Endothelial cell of hepatic sinusoid (primary cell): ENCODE data around the gene RNF31.

Source experiments
- in situ Hi-C: cut with HindIII; loops from 2 replicates; pipeline ENCODE4 v1.10.0; 2017; ENCODE audit warnings: low sequenced_read_pairs

RNF31 gene

GRCh38 chr14:24181371-24182077, 34.2 kb downstream of the RNF31 start:
- in situ Hi-C loops, result no loop called here

DNA sequence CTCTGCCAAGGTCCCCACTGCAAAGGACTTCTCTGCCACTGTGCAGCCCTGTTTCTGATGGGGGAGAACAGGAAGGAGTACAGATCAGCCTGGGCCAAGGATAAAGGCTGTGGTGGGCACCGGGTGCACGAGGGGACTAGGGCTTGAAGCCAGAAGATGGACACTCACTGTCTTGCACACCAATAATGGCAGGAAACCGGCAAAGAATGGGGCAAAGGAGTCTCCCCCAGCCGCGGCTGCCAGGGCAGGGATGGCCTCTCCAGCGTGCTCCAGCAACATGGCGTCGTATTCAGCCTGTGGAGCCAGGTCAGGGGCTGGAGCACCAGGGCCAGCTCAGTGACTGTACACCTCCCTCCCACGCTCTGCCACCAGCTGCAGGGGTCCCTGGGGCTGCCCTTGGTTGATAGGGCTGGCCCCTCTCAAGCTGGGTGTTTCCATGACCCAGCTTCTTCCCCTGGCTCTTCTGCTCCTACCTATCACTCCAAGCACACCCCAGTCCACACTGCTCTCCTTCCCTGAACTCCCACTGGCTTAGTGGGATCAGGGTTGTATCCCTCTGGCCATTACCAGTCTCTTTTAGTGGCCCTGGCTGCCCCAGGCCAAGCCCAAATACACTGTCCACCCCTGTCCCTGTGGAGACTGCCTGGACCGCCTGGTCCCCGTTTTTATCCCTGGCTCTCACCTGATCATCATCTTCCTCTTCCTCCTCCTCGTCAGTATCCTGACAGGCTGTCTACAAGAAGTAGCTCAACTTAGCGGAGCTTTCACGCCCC, 35.0 kb downstream of the RNF31 start:
- in situ Hi-C loops, result no loop called here

DNA sequence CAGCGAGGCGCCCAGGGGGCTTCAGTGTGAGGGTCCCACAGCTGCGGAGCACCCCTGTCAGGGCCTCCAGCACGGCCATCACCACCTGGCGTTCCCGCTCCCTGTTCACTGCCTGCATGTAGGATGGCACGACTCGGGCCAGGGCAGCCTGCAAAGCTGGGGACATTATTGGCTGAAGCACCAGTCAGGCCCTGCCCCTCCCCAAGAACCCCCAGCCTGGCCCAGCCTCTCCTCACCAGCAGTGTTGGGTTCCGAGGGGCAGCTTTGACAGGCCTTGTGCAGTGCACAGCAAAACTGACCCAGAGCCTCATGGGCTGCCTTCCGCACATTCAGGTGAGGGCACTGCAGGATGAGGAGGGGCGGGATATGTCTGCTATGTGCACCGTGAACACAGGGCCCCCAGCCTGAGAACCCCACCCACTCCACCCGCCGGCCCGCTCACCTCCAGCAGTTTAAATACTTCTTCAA, 35.8 kb downstream of the RNF31 start:
- in situ Hi-C loops, result no loop called here

GRCh38 chr14:24184104-24184970, 37.0 kb downstream of the RNF31 start:
- in situ Hi-C loops, result no loop called here

- in situ Hi-C loops, result no loop called here
These were observed 37.7 kb downstream of the RNF31 start for GRCh38 chr14:24185026-24185425.

GRCh38 chr14:24185741-24186140, 38.4 kb downstream of the RNF31 start:
- in situ Hi-C loops, result no loop called here

- in situ Hi-C loops, result no loop called here
These were observed 39.7 kb downstream of the RNF31 start for GRCh38 chr14:24186831-24187538.

GRCh38 chr14:24187539-24187915, 40.2 kb downstream of the RNF31 start:
- in situ Hi-C loops, result no loop called here

- in situ Hi-C loops, result no loop called here
These were observed 41.2 kb downstream of the RNF31 start, which contains the start of gene IPO4 for GRCh38 chr14:24188251-24189058. Gene IPO4, minus strand, starts transcription at chr14:24188816. Its CDS starts 29 bp downstream, at chr14:24188787.

GRCh38 chr14:24189059-24189375, 41.7 kb downstream of the RNF31 start:
- in situ Hi-C loops, result no loop called here

DNA sequence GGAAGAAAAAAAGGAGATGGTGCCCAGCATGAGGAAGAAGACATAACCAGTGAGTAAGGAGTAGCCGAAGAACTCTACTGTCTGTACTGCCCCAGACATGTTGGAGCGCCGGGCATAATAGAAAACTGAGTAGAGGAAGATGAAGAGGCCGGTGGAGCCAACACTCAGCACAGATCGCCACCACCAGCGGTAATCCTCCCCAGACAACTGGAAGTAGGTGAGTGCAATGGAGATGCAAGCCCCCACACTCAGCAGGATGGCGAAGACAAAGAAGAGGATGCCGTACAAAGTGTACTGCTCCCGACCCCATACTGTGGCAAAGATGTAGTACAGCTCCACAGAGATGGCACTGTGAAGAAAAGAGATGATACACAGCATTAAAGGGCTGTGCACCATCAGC, 42.2 kb downstream of the RNF31 start:
- in situ Hi-C loops, result no loop called here

DNA sequence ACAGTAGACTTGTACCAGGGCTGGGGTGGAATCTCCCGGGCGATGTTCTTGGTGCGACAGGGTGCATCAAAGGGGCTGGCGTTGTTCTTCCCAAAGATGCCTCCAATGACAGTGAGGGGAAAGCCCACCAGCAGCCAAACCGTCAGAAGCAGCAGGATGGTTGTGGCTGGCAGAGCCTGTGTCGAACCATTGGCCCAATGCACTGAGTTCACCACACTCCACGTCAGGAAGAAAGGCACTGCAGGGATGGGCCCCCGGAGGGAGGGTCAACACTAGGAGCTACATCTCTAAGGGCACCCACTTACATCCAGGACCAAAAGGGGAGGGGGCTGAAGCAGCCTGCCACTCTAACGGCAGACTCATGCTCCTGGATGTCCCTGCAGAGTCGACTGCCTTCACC, 43.1 kb downstream of the RNF31 start:
- in situ Hi-C loops, result no loop called here

DNA sequence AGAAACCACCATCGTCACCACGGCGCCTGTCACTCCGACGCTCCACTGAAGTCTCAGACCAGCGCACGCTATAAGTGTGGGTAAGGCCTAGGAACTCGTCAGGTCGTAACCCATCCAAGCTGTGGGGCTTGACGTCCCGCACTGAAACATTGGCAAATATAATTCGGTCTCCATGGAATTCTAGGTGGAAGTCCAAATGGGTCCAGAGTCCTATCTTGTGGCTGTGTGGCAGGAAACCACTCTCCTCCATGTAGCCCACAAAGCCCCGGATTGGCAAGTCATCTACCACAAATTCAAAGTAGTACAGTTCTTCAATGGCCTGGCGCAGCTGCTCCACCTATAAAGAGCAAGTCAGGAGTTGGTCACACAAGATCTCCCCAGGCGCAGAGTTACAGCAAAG, 45.6 kb downstream of the RNF31 start:
- in situ Hi-C loops, result no loop called here

DNA sequence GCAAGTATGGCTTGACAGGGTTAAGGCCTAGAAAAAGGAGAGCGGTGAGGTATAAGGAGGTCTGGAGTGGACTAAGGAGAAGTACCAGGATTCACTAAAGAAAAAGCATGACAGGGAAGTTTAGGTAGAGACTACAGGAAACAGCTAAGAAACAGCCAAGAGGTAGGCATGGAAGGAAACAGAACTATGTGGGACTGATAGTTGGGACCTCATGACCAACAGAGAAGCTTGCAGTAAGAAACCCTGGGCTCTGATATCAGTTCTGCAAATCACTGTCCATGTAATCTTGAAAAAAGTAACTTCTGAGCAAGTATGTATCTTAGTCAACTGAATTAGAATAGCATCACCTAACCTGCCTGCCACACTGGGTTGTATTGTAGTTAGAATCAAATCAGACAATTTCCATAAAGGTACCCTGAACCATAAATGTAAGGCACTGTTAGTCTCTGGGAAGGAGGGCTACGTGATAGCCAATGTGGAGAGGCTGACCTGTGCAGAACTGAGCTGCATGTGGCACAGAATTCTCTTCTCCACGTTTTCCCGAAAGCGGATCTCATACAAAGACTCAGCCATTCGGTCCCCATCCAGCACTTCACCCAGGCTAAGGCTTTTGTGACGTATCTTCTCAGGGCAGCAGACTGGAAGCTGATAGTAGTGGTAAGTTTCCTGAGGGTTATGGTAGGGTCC, 47.0 kb downstream of the RNF31 start:
- in situ Hi-C loops, result no loop called here

GRCh38 chr14:24194873-24195185, 47.5 kb downstream of the RNF31 start:
- in situ Hi-C loops, result no loop called here

GRCh38 chr14:24195186-24196070, 48.1 kb downstream of the RNF31 start, which contains the start of gene TM9SF1:
Gene TM9SF1, minus strand, starts transcription at chr14:24195441. Its CDS starts 422 bp downstream, at chr14:24195019.
- in situ Hi-C loops, result no loop called here

DNA sequence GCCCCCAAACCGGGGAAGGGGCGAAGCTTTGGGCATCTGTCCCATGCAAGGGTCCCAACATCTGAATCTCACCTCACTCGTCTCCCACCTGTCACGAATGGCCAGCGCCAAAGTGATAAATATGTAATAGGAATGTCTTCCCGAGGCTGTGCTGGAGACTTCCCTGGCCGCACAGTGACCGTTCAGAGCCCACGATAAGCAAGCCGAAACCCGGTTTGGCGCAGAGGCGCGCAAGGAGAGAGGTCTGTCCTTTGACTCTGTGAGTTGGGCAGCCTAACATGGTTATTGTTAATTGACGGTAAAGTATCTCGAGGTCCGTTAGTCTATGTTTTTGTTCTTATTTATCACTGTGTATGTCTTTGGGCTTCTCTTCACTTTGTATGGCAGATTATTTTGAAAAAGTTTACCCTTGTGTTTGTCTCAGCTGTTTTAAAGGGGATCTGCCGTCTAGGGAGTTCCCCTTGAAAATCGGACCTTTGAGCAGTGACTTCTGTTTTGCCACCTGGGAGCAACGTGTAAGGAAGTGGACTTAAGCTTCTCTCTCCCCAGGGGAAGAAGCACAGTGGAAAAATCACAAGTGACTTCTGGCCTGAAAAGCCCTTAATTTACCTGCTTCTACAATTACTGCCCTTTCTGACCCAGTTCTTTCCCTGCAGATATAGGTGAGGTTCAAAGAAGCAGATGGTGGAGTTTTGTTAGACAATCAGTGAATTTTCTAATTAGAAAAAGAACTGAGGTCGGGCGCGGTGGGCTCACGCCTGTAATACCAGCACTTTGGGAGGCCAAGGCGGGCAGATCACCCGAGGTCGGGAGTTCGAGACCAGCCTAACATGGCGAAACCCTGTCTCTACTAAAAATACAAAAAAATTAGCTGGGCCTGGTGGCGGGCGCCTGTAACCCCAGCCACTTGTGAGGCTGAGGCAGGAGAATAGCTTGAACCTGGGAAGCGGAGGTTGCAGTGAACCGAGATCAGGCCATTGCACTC, 49.1 kb downstream of the RNF31 start:
- in situ Hi-C loops, result no loop called here
